B cell (primary cell): ENCODE measurements around the gene SURF6.
"Not testable (repeated sequence)": the region's sequence is repeated elsewhere in the genome, so short reads cannot be mapped to it uniquely, and the experiment has no call there.

Source experiments
- EZH2 ChIP-seq: IDR thresholded peaks from 2 replicates; pipeline ENCODE4 v1.6.1; 2012; ENCODE audit warnings: borderline replicate concordance, low read depth, mild to moderate bottlenecking, moderate library complexity, low read length; ENCODE audit not compliant: insufficient read depth, poor library complexity, severe bottlenecking
- TF ChIP-seq, protein P1 (sequence below): fragments of 200-600 bp; IDR thresholded peaks from one replicate; pipeline ENCODE4 v1.8.0; 2022; ENCODE audit warnings: antibody characterized with exemption, mild to moderate bottlenecking

DNA sequence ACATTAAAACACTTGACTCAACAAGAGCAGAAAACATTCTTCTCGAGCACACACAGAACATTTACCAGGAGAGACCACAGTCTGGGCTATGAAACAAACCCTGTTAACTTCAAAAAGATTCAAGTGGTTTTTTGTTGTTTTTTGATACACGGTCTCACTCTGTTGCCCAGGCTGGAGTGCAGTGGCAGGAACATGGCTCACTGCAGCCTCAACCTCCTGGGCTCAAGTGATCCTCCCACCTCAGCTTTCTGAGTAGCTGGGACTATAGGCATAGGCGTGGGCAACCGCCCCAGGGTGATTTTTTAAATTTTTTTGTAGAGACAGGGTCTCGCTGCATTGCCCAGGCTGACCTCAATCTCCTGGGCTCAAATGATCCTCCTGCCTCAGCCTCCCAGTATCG is 9.0 kb downstream of the SURF6 start:
- not testable (repeated sequence) for TF ChIP-seq EZH2
- TF ChIP-seq, protein P1, sequence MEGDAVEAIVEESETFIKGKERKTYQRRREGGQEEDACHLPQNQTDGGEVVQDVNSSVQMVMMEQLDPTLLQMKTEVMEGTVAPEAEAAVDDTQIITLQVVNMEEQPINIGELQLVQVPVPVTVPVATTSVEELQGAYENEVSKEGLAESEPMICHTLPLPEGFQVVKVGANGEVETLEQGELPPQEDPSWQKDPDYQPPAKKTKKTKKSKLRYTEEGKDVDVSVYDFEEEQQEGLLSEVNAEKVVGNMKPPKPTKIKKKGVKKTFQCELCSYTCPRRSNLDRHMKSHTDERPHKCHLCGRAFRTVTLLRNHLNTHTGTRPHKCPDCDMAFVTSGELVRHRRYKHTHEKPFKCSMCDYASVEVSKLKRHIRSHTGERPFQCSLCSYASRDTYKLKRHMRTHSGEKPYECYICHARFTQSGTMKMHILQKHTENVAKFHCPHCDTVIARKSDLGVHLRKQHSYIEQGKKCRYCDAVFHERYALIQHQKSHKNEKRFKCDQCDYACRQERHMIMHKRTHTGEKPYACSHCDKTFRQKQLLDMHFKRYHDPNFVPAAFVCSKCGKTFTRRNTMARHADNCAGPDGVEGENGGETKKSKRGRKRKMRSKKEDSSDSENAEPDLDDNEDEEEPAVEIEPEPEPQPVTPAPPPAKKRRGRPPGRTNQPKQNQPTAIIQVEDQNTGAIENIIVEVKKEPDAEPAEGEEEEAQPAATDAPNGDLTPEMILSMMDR, result not testable (repeated sequence)
